ENCODE results near the gene TASOR. TPM values are rescaled to one million over a fixed set of nuclear protein-coding genes. Genes with fewer than 3 reads are reported as not detected.

TASOR gene
- total and polyA plus RNA-seq, 9 of the 15 experiments (the other 6 are each of a cell fraction or from before 2014, with no cell fraction given) = 16.4 to 68.7 (median 33.7) TPM

DNA sequence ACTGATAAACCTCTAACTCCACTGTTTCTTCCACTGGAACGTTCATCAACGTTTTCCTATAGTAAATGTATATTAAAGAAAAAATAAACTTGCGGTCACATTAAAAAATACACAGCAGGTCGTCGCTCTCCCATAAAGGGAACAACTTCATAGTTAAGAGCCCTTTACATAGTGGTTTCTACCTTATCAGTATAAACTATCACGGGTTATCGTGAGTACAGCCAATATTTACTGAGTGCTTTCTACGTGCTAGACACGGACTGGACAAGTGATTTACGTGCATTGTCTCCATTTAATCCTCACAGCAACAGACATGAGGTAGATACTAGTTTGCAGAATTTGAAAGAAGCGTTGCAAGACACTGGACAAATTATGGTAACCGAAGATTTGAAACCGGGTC, 964 bp upstream of the TASOR start:
- BruUV-seq (replicated peaks) = no TSS peak
- no peak for ATAC-seq
- Histone ChIP-seq H2AFZ (ENCODE audit: low read depth, low read length) (no peak overlapping the region), H3K4me1 (replicated peaks in 1 of 2; ENCODE audit: control insufficient read depth in 2 of 2, insufficient read depth in 2 of 2, low read length in 2 of 2) (peaks cover 2 to 10% of the 10 kb centered on the region in 2 experiments; a peak in 3 of 5 replicates), H3K4me2 (ENCODE audit: insufficient read depth, low read length) (no peak overlapping the region), H3K9me3 (replicated peaks; ENCODE audit: control insufficient read depth, insufficient read depth, low read depth, low read length) (peaks cover 7% of the 10 kb centered on the region), H3K9me1 (ENCODE audit: control insufficient read depth, insufficient read depth, low read length) (no peaks in the 10 kb centered on the region), H3K27ac (ENCODE audit: extremely low read depth, low read depth, low read length) (no peak overlapping the region), H3K79me2 (ENCODE audit: control insufficient read depth, insufficient read depth, low read length) (peaks cover 40% of the 10 kb centered on the region), H3K27me3 (ENCODE audit: control insufficient read depth in 2 of 2, insufficient read depth in 2 of 2, low read length in 2 of 2) (no peaks in the 10 kb centered on the region), H4K20me1 (replicated peaks; ENCODE audit: control insufficient read depth, insufficient read depth, low read length) (no peaks in the 10 kb centered on the region), H3K4me3 (no peak overlapping the region), H3K9ac (ENCODE audit: insufficient read depth in 1 of 2, low read depth in 2 of 2, low read length in 2 of 2) (no peak overlapping the region), H3K36me3 (ENCODE audit: control insufficient read depth, insufficient read depth, low read length) (peaks cover 14% of the 10 kb centered on the region; the same call in 1 of the 3 replicates)
- 82% methylated on average over 13 of the region's 13 CpGs for WGBS (ENCODE audit: insufficient coverage, low coverage, missing lambda C conversion rate)
- no peak for DNase-seq (ENCODE audit: extremely low read depth in 1 of 4, low spot score in 3 of 4)
- FAIRE-seq = no peak
- intact Hi-C loops (cut with micrococcal nuclease) = no loop called here
- CTCF ChIA-PET (ENCODE audit: low intra/inter-chr PET ratio) = no interaction called here
- POLR2A ChIA-PET = no interaction called here
- in situ Hi-C loops (cut with MboI) = no loop called here
- TF ChIP-seq ZNF696 (CRISPR knock-in tag; conservative IDR thresholded peaks at IDR 0.05) (no peak), SIRT6 (IDR thresholded peaks at IDR 0.05; ENCODE audit: low read depth, low read length) (no peak), MBD2 (IDR thresholded peaks at IDR 0.05; ENCODE audit: borderline replicate concordance, low read depth) (no peak), RBM39 (optimal IDR thresholded peaks at IDR 0.05; ENCODE audit: low read depth, low read length) (no peak), ZNF395 (CRISPR knock-in tag; IDR thresholded peaks at IDR 0.05) (no peak), MAFG (tag; conservative IDR thresholded peaks at IDR 0.05) (no peak), MITF (IDR thresholded peaks at IDR 0.05) (no peak), POLR3A (IDR thresholded peaks at IDR 0.05; ENCODE audit: borderline replicate concordance, extremely low read depth, insufficient read depth, insufficient read length) (no peak), ZNF324 (CRISPR knock-in tag; IDR thresholded peaks at IDR 0.05) (no peak), ZNF780A (CRISPR knock-in tag; IDR thresholded peaks at IDR 0.05) (no peak), ZNF217 (CRISPR knock-in tag; IDR thresholded peaks at IDR 0.05) (no peak), ETV6 (IDR thresholded peaks at IDR 0.05; ENCODE audit: borderline replicate concordance in 1 of 2, low read depth in 2 of 2, low read length in 1 of 2) (no peak), ETV6 (CRISPR knock-in tag; IDR thresholded peaks at IDR 0.05; ENCODE audit: borderline replicate concordance) (no peak), ZNF436 (CRISPR knock-in tag; IDR thresholded peaks at IDR 0.05) (no peak)
- TF ChIP-seq, protein P1, sequence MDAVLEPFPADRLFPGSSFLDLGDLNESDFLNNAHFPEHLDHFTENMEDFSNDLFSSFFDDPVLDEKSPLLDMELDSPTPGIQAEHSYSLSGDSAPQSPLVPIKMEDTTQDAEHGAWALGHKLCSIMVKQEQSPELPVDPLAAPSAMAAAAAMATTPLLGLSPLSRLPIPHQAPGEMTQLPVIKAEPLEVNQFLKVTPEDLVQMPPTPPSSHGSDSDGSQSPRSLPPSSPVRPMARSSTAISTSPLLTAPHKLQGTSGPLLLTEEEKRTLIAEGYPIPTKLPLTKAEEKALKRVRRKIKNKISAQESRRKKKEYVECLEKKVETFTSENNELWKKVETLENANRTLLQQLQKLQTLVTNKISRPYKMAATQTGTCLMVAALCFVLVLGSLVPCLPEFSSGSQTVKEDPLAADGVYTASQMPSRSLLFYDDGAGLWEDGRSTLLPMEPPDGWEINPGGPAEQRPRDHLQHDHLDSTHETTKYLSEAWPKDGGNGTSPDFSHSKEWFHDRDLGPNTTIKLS (IDR thresholded peaks at IDR 0.05; ENCODE audit: borderline replicate concordance, low read depth) = no peak
- TF ChIP-seq, protein P2, sequence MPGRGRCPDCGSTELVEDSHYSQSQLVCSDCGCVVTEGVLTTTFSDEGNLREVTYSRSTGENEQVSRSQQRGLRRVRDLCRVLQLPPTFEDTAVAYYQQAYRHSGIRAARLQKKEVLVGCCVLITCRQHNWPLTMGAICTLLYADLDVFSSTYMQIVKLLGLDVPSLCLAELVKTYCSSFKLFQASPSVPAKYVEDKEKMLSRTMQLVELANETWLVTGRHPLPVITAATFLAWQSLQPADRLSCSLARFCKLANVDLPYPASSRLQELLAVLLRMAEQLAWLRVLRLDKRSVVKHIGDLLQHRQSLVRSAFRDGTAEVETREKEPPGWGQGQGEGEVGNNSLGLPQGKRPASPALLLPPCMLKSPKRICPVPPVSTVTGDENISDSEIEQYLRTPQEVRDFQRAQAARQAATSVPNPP (IDR thresholded peaks at IDR 0.05; ENCODE audit: borderline replicate concordance, insufficient read depth, insufficient read length) = no peak
- TF ChIP-seq, protein P3, sequence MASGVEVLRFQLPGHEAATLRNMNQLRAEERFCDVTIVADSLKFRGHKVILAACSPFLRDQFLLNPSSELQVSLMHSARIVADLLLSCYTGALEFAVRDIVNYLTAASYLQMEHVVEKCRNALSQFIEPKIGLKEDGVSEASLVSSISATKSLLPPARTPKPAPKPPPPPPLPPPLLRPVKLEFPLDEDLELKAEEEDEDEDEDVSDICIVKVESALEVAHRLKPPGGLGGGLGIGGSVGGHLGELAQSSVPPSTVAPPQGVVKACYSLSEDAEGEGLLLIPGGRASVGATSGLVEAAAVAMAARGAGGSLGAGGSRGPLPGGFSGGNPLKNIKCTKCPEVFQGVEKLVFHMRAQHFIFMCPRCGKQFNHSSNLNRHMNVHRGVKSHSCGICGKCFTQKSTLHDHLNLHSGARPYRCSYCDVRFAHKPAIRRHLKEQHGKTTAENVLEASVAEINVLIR (CRISPR knock-in tag; IDR thresholded peaks at IDR 0.05) = no peak
